ENCODE measurements around the gene LDB2.
"Not testable (repeated sequence)": the region's sequence is repeated elsewhere in the genome, so short reads cannot be mapped to it uniquely, and the experiment has no call there.

The LDB2 gene

DNA sequence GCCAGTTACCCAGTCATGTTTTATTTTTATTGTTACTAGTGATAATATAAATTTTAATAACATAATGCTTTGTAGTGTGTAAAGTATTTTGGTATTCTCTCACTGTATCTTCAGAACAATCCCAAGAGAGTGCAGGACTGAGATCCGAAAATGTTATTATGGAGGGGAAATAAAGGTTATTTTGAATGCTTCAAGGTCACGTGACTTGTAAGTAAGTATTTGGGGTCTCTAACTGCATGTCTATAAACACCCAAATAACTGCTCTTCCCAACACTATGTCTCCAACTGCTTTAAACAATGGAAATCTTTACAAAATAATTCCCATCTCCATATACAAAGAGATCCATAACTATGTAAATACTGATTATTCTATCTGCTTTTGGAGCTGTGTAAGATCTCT lies 302.2 kb downstream of the LDB2 start:
- no peak for DNase-seq (ENCODE audit: low read depth in 3 of 3)

GRCh38 chr4:16594128-16594527 lies 304.3 kb downstream of the LDB2 start:
- no peak for DNase-seq (ENCODE audit: low read depth in 3 of 3)

GRCh38 chr4:16593386-16593785 lies 305.1 kb downstream of the LDB2 start:
- DNase-seq (ENCODE audit: low read depth in 3 of 3), result no peak

GRCh38 chr4:16591272-16591826 lies 307.1 kb downstream of the LDB2 start:
- no peak for DNase-seq (ENCODE audit: low read depth in 3 of 3)

DNA sequence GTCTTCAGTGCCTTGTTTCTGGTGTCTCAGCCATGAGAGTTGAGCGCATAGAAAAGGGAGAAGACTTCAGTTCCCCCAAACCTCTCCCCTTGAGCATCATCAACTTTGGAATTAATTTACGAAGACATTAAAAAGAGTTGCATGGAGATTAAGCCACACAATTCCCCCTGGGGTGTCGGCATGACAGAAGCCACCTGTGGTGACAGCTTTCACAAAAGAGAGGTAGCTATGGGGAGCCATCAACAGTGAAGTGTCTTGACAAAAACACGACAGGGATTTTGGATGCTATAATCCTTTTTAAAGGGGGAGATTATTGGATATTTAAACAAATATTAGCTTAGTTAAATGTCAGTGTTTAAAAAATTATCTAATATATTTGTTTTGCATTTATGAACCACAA lies 307.6 kb downstream of the LDB2 start:
- DNase-seq (ENCODE audit: low read depth in 3 of 3), result no peak

GRCh38 chr4:16588651-16589050 lies 309.8 kb downstream of the LDB2 start:
- DNase-seq (ENCODE audit: low read depth in 3 of 3), result no peak

GRCh38 chr4:16588149-16588548 lies 310.3 kb downstream of the LDB2 start:
- no peak for DNase-seq (ENCODE audit: low read depth in 3 of 3)

- no peak for DNase-seq (ENCODE audit: low read depth in 3 of 3)
Observed at GRCh38 chr4:16585053-16585452, 313.4 kb downstream of the LDB2 start.

- no peak for DNase-seq (ENCODE audit: low read depth in 3 of 3)
Observed at GRCh38 chr4:16583764-16584163, 314.7 kb downstream of the LDB2 start.

- no peak for DNase-seq (ENCODE audit: low read depth in 3 of 3)
Observed at GRCh38 chr4:16582526-16582925, 315.9 kb downstream of the LDB2 start.

- no peak for DNase-seq (ENCODE audit: low read depth in 3 of 3)
Observed at GRCh38 chr4:16582036-16582435, 316.4 kb downstream of the LDB2 start.

DNA sequence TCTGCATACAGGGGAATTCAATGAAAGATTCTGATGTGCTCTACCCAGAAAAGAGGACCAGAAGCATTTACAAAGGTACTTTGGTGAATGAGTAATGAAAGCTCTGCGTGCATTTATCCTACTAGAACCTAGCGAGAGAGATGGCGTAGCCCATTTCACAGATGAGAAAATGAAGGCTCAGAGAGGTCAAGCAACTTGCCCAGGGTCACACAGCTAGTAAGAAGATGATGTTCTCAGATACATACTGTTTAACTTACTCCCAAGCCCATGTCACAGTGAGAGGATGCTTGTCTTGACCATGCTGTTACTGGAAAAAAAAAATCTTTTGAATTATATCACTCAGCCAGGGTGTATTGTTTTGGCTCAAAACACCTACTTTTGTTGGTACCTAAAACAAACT lies 317.3 kb downstream of the LDB2 start:
- DNase-seq (ENCODE audit: low read depth in 3 of 3), result no peak

DNA sequence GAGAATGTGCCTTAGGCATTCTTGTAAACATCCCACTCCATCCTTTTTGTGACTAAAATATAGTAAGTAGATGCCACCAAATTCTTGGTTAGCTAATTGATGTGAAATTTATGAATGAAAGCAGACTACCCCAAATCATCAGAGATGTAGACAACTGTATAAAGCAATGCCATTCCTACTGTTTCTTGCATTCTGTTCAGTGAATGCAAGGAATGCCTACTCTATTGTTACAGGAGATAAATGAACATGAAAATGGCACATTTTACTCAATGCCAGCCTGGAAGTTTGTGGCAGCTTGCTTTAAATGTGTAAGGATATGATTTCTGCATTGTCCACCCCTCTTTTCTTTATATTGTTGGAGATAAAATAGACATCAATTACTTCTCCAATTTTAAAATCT lies 317.9 kb downstream of the LDB2 start:
- DNase-seq (ENCODE audit: low read depth in 3 of 3), result no peak

GRCh38 chr4:16579866-16580265 lies 318.6 kb downstream of the LDB2 start:
- DNase-seq (ENCODE audit: low read depth in 3 of 3), result no peak

DNA sequence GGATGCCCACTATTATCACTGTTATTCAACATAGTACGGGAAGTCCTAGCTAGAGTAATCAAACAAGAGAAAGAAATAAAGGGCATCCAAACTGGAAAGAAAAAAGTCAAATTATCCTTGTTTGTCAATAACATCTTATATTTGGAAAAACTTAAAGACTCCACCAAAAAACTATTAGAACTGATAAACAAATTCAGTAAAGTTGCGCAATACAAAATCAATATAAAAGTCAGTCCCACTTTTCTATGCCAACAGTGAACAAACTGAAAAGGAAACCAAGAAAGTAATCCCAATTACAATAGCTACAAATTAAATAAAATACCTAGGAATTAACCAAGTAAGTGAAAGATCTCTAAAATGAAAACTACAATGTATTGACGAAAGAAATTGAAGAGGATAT lies 321.3 kb downstream of the LDB2 start:
- no peak for DNase-seq (ENCODE audit: low read depth in 3 of 3)

DNA sequence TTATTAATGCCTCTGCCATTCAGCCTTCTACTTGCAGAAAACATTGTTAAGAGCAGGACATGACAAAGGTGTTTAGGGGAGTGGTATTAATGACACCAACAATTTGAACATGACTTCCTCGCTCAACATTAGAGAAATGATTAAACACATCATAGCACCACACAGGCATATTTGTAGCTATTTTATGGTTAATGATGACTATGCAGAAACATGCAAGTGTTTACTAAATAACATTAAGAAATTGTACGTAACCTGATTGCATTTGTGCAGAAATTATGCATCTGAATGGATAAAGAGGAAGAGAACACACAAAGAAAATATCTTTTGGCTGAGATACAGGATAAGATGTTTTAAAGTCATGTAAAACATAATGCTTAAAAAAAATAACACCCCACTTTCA lies 323.5 kb downstream of the LDB2 start:
- no peak for DNase-seq (ENCODE audit: low read depth in 3 of 3)

GRCh38 chr4:16573739-16574138 lies 324.7 kb downstream of the LDB2 start:
- DNase-seq (ENCODE audit: low read depth in 3 of 3), result no peak

DNA sequence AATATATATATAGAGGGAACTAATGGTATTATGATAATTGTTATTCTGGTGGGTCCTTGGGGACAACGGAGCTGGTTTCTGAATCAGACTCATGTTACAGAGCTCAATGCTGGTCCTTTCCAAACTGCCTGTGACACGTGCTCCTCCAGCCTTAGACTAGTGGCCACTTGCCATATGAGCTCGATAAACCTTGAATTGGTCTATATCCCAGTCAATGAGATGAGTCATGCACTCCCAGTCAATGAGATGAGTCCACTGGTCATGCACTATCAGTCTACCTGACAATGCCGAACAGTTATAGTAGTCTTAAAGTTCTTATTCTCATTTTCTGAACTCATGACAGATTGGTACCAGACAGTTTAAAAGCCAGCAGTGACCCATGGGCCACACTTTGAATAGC lies 325.2 kb downstream of the LDB2 start:
- no peak for DNase-seq (ENCODE audit: low read depth in 3 of 3)

DNA sequence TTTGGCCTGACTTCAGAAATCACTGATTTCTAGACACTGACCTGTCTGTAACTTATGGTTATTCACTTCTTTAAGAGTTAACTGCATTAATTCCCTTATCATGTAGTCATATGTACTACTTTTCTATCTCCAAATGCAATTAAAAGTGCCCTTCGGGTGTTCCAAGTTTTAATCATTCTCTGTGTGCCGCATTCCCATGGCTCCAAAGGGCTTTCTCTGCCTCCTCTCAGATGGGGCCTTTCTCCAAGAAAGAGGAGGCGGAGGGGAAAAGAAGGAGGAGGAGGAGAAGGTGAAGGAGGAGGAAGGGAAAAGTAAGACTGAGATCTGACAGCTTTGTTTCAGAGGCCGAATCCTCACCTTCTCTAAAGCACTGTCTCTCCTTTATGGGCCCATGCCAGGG lies 325.8 kb downstream of the LDB2 start:
- no peak for DNase-seq (ENCODE audit: low read depth in 3 of 3)

DNA sequence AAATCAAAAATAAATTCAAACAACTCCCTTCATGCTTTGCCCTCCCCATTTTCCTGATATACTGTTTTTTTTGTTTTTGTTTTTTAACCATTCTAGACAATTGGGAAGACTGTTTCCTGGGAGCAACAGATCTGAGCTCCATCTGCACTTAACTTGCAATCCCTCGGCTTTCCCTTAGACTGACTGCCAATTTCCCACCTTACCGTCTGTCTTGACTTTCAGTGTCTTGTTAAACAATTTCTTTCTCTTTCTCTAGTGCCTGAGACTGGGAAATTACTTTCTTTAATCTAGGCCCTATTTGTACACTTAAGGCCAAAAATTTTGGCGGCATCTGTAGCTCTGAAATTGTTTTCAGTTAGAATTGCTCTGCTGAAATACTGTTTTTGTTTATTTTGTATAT lies 326.3 kb downstream of the LDB2 start:
- DNase-seq (ENCODE audit: low read depth in 3 of 3), result no peak

GRCh38 chr4:16569790-16570189 lies 328.7 kb downstream of the LDB2 start:
- DNase-seq (ENCODE audit: low read depth in 3 of 3), result no peak

- DNase-seq (ENCODE audit: low read depth in 3 of 3), result not testable (repeated sequence)
Observed at GRCh38 chr4:16557316-16557715, 341.1 kb downstream of the LDB2 start.

GRCh38 chr4:16555156-16555555 lies 343.3 kb downstream of the LDB2 start:
- DNase-seq (ENCODE audit: low read depth in 3 of 3), result no peak

GRCh38 chr4:16550531-16550930 lies 347.9 kb downstream of the LDB2 start:
- no peak for DNase-seq (ENCODE audit: low read depth in 3 of 3)

DNA sequence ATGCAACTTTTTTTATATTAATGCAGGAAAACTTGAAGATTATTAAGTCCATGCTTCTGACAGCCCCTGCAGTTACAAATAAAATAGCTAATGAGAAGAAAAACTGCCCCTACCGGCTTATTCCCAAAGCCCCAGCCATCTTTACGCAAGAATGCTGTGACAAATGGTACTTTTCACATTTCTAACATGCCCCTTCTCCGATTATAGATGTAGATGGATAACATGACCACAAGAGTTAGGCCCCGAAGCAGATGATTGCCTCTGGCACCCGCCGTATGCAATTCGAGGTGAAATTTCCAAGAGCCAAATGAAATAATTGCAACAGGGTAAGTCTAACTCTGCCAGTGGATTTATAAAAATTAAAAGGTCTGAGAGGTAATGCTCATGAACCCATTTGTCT lies 352.8 kb downstream of the LDB2 start:
- DNase-seq (ENCODE audit: low read depth in 3 of 3), result no peak
